ENCODE measurements around the gene PCGF2.

DNA sequence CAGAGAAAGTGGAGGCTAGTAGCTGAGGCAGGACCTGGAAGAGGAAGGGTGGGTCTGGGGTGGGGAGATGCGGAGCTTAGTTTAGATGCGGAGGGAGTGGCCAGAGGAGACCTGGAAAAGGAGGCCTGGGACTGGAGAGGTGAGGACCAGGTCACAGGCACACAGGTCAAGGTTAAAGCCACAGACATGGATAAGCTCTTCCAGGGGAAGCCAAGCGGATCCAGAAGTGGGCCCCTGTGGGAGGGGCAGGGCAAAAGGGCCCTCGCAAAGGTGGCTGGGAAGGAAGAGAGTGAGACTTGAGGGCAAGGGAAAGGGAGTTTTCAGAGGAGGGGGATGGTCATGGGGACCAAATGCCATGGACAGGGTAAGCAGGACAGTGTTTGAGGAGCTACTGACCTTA lies 57.0 kb downstream of the PCGF2 start:
- no peak for TF ChIP-seq POLR2A (IDR thresholded peaks at IDR 0.05; ENCODE audit: low read depth, low read length)
- no peak for TF ChIP-seq POLR2AphosphoS5 (IDR thresholded peaks at IDR 0.05; ENCODE audit: low read depth, low read length)
- no peak for TF ChIP-seq TAF1 (IDR thresholded peaks at IDR 0.05; ENCODE audit: low read depth, low read length)
- TF ChIP-seq POU2F2 (IDR thresholded peaks at IDR 0.05; ENCODE audit: low read depth, low read length) = no peak

Data from GM12891 (cell line).